Activated naive CD8-positive, alpha-beta T cell (primary cell): Measurements from ENCODE around the gene LCA5L.
"Not testable (repeated sequence)": the region's sequence is repeated elsewhere in the genome, so short reads cannot be mapped to it uniquely, and the experiment has no call there.

Source experiments
- H3K27ac Mint-ChIP-seq: one replicate; pipeline ENCODE4 v1.8.0; 2021; ENCODE audit warnings: mixed read lengths
- H3K27me3 Mint-ChIP-seq: one replicate; pipeline ENCODE4 v1.8.0; 2021; ENCODE audit warnings: mixed read lengths
- H3K36me3 Mint-ChIP-seq: one replicate; pipeline ENCODE4 v1.8.0; 2021; ENCODE audit warnings: mixed read lengths
- H3K4me1 Mint-ChIP-seq: one replicate; pipeline ENCODE4 v1.8.0; 2021; ENCODE audit warnings: low read depth, mixed read lengths
- H3K4me3 Mint-ChIP-seq: one replicate; pipeline ENCODE4 v1.8.0; 2021; ENCODE audit warnings: mild to moderate bottlenecking, mixed read lengths
- H3K9me3 Mint-ChIP-seq: one replicate; pipeline ENCODE4 v1.8.0; 2021; ENCODE audit warnings: low read depth, mixed read lengths

LCA5L gene

DNA sequence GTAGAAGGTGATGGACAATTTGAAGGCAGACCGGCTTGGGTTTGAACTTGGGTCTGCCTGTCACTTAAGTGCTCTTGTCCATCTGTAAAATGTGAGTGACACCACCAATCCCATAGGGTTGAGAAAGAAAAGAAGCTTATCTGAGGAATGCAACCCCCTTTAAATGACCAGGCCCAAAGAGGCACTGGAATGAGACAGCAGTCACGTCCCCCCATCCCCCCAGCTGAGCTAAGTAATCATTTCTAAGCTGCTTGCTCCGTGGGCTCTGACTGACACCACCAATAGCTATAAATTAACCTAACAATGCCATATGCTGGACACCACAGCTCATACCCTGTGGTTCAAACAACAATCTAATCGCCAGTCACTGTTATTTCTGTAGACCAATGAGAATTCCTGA lies 15.1 kb downstream of the LCA5L start:
- no peaks in the 10 kb centered on the region for H3K36me3 Mint-ChIP-seq

DNA sequence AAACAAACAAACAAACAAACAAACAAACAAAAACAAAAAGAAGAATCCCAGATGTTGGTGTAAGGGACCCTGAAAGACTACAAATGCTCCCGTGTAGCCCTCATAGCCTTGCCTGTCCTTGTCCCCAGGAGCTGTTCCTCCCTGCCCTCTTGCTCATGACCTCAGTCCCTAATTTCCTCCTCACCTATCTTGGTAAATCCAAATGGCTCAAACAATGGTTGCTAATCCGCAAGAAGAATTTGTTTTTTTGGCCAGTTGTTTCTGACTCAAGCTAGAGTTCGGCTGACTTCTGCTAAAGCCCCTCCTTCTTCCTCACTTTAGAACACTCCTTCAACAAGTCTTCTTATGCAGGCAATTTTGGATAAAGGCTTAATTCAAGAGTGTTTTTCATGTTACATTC lies 15.6 kb downstream of the LCA5L start:
- H3K9me3 Mint-ChIP-seq: no peaks in the 10 kb centered on the region
- no peak overlapping the region for H3K27ac Mint-ChIP-seq
- H3K36me3 Mint-ChIP-seq: no peaks in the 10 kb centered on the region
- peaks cover 2% of the 10 kb centered on the region for H3K27me3 Mint-ChIP-seq
- H3K4me1 Mint-ChIP-seq: no peaks in the 10 kb centered on the region
- H3K4me3 Mint-ChIP-seq: no peak overlapping the region

More for the DNA sequence above, 15.1 kb downstream of the LCA5L start:
- H3K4me3 Mint-ChIP-seq: no peak overlapping the region
- no peak overlapping the region for H3K27ac Mint-ChIP-seq
- H3K27me3 Mint-ChIP-seq: peaks cover 4% of the 10 kb centered on the region
- H3K9me3 Mint-ChIP-seq: no peaks in the 10 kb centered on the region
- H3K4me1 Mint-ChIP-seq: no peaks in the 10 kb centered on the region

DNA sequence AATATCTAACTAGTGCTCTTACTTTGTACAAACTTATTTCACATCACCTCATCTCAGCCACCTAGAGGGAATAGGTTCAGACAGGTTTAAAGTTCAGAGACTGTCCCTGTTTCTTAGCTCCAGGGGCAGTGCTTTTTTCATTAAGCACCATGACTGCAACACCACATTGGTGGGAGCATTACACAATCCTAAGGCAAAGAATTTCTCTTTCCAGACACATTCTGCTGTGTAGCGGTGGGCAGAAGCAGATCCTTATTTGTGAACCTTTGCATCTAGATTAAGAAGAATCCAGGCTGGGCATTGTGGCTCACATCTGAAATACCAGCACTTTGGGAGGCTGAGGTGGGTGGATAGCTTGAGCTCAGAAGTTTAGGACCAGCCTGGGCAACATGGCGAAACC lies 16.1 kb downstream of the LCA5L start:
- Mint-ChIP-seq H3K27ac (no peak overlapping the region), H3K27me3 (peaks cover 2% of the 10 kb centered on the region), H3K4me3 (no peak overlapping the region), H3K4me1 (no peaks in the 10 kb centered on the region), H3K9me3 (no peaks in the 10 kb centered on the region), H3K36me3 (no peaks in the 10 kb centered on the region)

DNA sequence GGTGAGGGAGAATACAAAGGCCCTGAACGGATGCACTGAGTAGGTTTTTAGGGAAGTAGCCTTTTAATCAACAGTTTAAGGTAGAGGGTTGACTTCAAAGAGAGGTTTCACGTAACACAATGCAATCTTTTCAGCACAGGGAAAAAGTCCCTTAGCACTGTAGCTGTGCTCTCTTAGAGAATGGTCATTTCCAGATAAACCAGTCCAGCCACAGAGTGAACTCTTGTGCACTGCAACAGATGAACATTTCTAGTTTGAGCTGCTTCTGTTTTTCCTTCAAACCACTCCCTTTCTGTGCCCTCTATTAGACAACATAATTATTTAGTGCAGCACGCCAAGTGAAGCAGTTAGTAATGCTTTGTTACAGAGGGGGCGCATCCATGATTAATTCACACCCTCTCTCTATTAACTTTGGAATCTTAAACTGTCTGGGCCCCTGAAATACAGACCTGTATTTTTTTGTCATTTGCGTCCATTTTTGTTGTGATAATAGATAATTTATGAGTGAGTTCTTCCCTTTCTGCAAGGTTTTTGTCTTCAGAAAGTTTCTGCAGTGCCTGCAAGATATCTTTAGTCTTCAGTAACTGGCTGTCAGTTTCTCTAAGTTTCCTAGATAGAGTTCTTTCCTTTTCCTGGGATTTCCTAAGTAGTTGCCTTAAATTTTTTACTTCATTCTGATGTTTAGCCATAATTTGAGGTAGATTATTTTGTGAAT lies 22.9 kb downstream of the LCA5L start:
- no peak overlapping the region for H3K4me3 Mint-ChIP-seq
- H3K4me1 Mint-ChIP-seq: no peaks in the 10 kb centered on the region
- H3K36me3 Mint-ChIP-seq: no peaks in the 10 kb centered on the region
- no peaks in the 10 kb centered on the region for H3K27me3 Mint-ChIP-seq
- H3K27ac Mint-ChIP-seq: no peak overlapping the region
- no peaks in the 10 kb centered on the region for H3K9me3 Mint-ChIP-seq

DNA sequence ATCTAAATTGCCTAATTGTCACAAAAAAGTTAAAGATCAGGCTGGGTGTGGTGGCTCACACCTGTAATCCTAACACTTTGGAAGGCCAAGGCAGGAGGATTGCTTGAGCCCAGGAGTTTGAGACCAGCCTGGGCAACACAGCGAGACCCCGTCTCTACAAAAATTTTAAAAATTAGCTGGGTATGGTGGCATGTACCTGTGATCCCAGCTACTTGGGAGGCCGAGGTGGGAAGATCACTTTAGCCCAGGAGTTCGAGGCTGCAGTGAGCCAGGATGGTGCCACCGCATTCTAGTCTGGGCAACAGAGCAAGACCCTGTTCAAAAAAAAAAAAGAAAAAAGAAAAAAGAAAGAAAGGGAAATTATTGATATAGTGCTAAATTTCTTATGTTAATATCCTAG lies 26.4 kb downstream of the LCA5L start:
- not testable (repeated sequence) for H3K36me3 Mint-ChIP-seq, H3K27me3 Mint-ChIP-seq, H3K4me3 Mint-ChIP-seq, H3K27ac Mint-ChIP-seq, H3K9me3 Mint-ChIP-seq, H3K4me1 Mint-ChIP-seq

DNA sequence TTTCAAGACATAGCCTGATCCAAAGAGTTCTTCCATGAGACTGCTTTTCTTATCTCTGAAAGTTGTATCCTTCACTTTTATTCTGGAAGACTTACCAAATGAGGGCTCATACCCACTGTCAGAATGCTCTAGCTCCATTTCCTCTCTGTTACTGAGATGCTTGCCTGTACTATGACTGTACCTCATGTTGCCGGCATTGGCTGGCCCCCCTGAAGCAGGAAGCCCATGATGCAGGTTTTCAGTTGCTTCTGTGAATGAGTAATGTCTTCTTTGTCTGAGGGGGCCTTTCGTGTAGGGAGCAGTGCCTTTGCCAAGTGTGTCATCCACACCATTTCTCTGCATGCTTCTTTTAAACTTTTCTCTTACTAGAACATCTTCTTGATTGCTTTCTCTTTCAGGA lies 39.5 kb downstream of the LCA5L start:
- H3K4me3 Mint-ChIP-seq: no peak overlapping the region
- peaks cover 22% of the 10 kb centered on the region for H3K36me3 Mint-ChIP-seq
- H3K27me3 Mint-ChIP-seq: no peaks in the 10 kb centered on the region
- H3K4me1 Mint-ChIP-seq: no peaks in the 10 kb centered on the region
- H3K9me3 Mint-ChIP-seq: peaks cover 5% of the 10 kb centered on the region
- no peak overlapping the region for H3K27ac Mint-ChIP-seq

DNA sequence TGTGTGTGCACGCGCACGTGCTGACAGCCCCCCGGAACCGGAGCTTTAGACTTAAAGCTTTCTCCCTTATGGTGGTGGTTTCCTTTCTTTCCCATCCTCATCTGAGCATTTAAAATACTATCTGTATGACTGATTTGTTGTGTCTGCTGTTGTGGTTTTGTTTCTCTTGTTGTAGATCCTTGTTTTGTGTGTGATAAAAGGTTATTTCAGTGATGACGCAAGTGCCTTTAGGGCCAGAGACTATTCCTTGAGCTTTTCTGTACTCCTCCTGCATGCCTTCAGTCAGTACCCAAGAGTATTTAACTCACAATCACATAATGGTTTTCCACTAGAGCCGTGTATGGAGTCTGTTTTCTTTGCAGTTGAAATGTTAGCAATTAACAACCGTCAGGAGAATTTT lies 45.4 kb downstream of the LCA5L start:
- Mint-ChIP-seq H3K4me1 (no peaks in the 10 kb centered on the region), H3K36me3 (peaks cover 7% of the 10 kb centered on the region), H3K9me3 (no peaks in the 10 kb centered on the region), H3K27ac (no peak overlapping the region), H3K27me3 (no peaks in the 10 kb centered on the region), H3K4me3 (no peak overlapping the region)

DNA sequence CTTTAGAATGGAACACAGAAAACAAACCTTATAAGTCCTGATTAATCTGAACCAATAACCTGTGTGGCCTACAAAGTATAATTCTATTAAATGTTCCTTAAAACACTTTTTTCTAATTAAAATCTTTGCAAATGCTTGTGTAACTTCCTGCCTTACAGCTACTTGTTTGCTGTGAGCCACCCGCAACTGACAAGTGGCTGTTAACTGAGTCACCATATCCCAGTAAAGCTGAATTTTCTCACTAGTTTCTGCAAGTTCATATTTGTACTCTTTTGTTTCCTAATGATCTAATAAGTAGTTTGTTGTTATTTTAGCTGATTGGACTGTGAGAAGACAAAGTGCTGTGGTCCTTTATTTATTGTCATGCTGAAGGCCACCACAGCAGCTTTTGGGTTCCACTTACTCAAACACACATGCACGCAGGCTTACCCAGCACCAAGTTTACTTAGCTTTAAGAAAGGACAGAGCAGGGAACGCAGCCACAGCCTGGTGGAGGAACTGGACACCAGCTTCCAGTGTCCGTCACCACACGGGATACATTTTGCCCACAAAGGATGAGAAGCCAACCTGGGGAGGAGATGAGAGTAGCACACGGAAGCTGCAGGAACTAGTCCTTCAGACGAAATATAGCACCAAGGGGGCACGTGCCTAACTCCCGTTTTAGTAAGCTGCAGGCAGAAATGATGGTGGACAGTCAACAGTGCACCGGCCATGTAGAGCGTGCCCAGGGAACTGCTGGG lies 47.8 kb downstream of the LCA5L start:
- H3K36me3 Mint-ChIP-seq: peaks cover 11% of the 10 kb centered on the region
- H3K27me3 Mint-ChIP-seq: no peaks in the 10 kb centered on the region
- H3K4me3 Mint-ChIP-seq: no peak overlapping the region
- H3K9me3 Mint-ChIP-seq: no peaks in the 10 kb centered on the region
- H3K27ac Mint-ChIP-seq: no peak overlapping the region
- no peaks in the 10 kb centered on the region for H3K4me1 Mint-ChIP-seq

DNA sequence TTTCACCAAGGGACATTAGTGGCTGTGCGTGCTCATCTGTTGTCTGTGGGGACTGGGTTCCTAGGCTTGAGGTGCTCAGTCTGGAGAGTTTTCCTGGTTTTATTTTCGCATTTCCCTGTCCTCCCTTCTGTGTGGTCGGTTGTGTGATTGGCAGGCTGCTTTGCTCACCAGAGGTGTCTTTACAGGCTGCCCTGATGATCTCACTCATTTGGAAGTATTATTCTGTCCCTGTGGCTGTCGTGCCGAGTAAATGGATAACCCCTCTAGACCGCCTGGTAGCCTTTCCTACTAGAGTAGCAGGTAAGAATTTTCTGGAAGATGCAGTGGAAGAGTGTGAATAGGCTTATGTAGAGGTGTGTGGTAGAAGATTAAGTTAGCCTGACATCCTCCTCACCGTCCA lies 52.6 kb downstream of the LCA5L start:
- Mint-ChIP-seq H3K4me3 (no peak overlapping the region), H3K4me1 (peaks cover 13% of the 10 kb centered on the region), H3K27ac (no peak overlapping the region), H3K36me3 (peaks cover 11% of the 10 kb centered on the region), H3K27me3 (no peaks in the 10 kb centered on the region), H3K9me3 (no peaks in the 10 kb centered on the region)

DNA sequence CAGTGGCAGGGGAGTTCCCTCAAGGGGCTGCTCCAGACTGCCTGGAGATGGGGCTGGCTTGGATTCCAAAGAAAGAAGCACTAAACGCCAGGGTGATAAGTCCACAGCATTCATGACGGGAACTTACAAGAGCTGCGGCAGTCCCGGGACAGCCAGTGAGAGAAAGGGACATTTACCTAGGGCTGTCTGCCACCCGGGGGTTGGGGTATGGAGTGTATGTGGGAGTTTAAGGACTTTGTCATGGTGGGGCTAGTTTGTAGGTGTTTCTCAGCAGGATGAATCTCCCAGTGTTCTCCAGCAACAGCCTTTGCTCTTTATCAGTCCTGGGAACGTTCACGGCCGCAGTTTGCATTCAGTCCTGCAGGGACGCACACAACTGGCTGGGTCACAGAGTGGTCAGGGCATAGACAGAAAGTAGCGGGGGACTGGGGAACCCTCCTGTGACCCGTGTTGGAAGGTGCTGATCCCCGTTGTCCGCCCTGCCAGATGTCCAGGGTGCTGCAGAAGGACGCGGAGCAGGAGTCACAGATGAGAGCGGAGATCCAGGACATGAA lies 55.3 kb downstream of the LCA5L start:
- no peak overlapping the region for H3K27ac Mint-ChIP-seq
- H3K4me3 Mint-ChIP-seq: no peak overlapping the region
- peaks cover 7% of the 10 kb centered on the region for H3K36me3 Mint-ChIP-seq
- H3K4me1 Mint-ChIP-seq: peaks cover 24% of the 10 kb centered on the region
- no peaks in the 10 kb centered on the region for H3K27me3 Mint-ChIP-seq
- no peaks in the 10 kb centered on the region for H3K9me3 Mint-ChIP-seq

DNA sequence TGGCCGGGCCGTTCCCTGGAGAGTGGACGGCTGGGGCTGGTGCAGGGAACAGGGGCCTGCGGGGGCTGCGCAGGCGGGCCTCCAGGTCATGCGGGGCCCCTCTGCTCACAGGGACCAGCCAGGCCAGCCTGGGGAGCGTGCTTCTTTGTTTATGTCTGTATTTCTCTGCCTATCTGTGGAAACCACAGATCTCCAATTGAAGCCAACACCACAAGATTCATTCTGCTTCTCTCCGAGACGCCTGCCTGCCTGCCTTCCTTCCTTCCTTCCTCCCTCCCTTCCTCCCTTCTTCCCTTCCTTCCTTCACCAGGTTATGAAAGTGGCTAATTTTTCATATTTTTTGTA lies 56.8 kb downstream of the LCA5L start:
- H3K4me3 Mint-ChIP-seq: peak overlapping the region; percentile 87
- H3K27me3 Mint-ChIP-seq: no peaks in the 10 kb centered on the region
- H3K36me3 Mint-ChIP-seq: peaks cover 7% of the 10 kb centered on the region
- H3K9me3 Mint-ChIP-seq: no peaks in the 10 kb centered on the region
- H3K27ac Mint-ChIP-seq: no peak overlapping the region
- peaks cover 32% of the 10 kb centered on the region for H3K4me1 Mint-ChIP-seq

DNA sequence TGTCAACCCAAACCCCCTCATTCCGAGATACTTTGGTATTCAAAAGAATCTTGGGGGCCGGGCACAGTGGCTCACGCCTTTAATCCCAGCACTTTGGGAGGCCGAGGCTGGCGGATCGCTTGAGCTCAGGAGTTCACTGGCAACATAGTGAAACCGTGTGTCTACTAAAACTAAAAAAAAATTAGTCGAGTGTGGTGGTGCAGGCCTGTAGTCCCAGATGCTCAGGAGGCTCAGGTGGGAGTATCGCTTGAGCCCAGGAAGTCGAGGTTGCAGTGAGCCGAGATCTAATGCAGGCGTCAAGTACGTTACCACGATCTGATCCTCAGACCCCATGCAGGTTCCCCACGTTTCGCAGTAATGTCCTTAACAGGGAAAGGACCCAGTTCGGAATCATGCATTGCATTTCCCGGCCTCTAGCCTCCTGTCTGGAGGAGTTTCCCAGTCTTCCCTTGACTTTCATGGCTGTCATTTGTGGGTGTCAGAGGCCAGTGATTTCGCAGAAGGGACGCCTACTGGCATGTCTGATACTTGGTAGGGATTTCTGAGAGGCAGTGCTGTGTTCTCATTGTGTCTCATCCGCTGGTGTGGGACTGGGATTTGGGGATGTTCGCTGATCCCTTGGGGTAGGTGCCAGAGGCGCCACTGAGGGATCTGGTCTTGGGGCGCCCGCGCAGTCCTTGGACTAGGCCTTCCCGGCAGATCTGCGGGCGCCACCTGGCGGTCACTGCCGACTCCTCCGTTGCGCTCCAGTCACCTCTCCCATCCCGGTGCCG lies 57.4 kb downstream of the LCA5L start:
- H3K36me3 Mint-ChIP-seq: peaks cover 6% of the 10 kb centered on the region
- peak overlapping the region; percentile 76 for H3K27ac Mint-ChIP-seq
- peaks cover 32% of the 10 kb centered on the region for H3K4me1 Mint-ChIP-seq
- peak overlapping the region; percentile 87 for H3K4me3 Mint-ChIP-seq
- no peaks in the 10 kb centered on the region for H3K27me3 Mint-ChIP-seq
- no peaks in the 10 kb centered on the region for H3K9me3 Mint-ChIP-seq

DNA sequence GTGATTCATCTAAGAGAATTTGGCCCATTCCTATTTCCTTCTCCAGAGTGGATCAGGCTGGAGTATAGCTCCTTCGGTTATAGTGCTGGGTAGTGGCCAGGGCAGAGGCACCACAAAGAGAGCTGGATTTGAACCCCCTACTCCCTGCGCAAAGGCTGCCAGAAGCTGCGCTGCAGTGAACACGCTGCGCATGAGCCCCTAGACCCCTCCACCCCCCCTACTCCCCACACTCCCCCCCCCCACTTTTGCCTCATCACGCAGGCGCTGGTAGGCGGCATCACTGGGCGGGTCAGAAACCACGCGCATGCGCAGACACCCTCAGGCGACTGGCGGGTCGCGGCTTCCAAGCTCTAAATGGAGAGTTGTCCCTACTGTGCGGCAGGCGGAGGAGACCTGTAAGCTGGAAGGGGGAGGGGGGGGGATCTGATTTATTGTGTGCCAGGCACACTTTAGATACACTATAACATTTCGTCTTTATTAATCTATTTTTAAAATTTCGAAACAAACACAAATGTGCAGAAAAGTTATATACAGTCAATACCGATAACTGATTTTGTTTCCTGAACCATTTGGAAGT lies 58.0 kb downstream of the LCA5L start:
- Mint-ChIP-seq H3K9me3 (no peaks in the 10 kb centered on the region), H3K27me3 (no peaks in the 10 kb centered on the region), H3K4me1 (peaks cover 33% of the 10 kb centered on the region), H3K4me3 (peak overlapping the region; percentile 87), H3K36me3 (peaks cover 2% of the 10 kb centered on the region), H3K27ac (peak overlapping the region; percentile 31)

DNA sequence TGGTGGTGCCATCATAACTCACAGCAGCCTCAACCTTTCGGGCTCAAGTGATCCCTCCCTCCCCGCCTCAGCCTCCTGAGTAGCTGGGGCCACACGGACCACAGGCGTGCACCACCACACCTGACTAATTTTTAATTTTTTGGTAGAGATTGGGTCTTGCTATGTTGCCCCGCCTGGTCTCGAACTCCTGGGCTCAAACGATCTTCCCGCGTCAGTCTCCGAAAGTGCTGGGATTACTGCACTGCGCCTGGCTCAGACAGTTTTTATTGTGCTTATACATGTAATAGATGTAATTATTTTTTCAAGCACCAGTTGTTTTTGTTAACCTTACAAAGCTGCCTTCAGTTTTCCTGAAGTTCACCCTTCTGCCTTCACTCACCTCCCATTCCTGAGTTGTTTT lies 58.7 kb downstream of the LCA5L start:
- H3K4me3 Mint-ChIP-seq: peak overlapping the region; percentile 87
- H3K27ac Mint-ChIP-seq: peak overlapping the region; percentile 31
- no peaks in the 10 kb centered on the region for H3K36me3 Mint-ChIP-seq
- H3K27me3 Mint-ChIP-seq: no peaks in the 10 kb centered on the region
- H3K4me1 Mint-ChIP-seq: peaks cover 38% of the 10 kb centered on the region
- no peaks in the 10 kb centered on the region for H3K9me3 Mint-ChIP-seq

DNA sequence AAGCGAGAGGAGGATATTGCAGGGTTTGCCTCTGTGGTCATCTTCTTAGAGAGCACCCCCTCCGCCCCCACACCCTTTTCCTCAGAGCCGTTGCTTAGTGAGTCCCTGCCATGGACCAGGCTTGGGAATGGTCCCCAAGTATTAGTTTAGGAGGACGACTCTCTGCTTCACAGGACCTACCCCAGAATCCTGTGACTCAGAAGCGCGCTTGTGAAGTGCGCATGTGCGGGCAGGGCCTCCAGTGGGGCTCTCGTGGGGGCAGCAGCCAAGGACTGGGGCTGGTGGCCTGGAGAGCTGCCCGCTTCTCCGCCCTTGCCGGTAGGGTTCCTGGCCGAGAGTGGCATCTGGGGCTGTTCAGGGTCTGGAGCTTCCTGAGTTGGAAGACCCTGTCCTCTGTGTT lies 59.4 kb downstream of the LCA5L start:
- Mint-ChIP-seq H3K4me3 (peak overlapping the region; percentile 76), H3K9me3 (no peaks in the 10 kb centered on the region), H3K27me3 (no peaks in the 10 kb centered on the region), H3K36me3 (no peaks in the 10 kb centered on the region), H3K4me1 (peaks cover 40% of the 10 kb centered on the region), H3K27ac (peak overlapping the region; percentile 76)
